Measurements from ENCODE around the gene CASZ1. TPM values are rescaled to one million over a fixed set of nuclear protein-coding genes. Genes with fewer than 3 reads are reported as not detected.

CASZ1 gene
- polyA plus RNA-seq, 1 experiment, result 0.06 TPM

GRCh38 chr1:10616696-10617095, 179.8 kb downstream of the CASZ1 start:
- H3K4me3 ChIP-seq (ENCODE audit: low read depth, low read length), result no peak overlapping the region
- no peaks in the 10 kb centered on the region for H3K9me3 ChIP-seq (ENCODE audit: control insufficient read depth, insufficient read depth, low read length)
- ChIA-PET CTCF (no interaction called here), POLR2A (no interaction called here)
- no peak overlapping the region for H3K27ac ChIP-seq (ENCODE audit: low read depth, low read length)
- no peaks in the 10 kb centered on the region for H3K27me3 ChIP-seq (ENCODE audit: control insufficient read depth, insufficient read depth, low read length)
- DNase-seq (ENCODE audit: low read depth, low spot score), result no peak
- TF ChIP-seq CTCF (IDR thresholded peaks at IDR 0.05; ENCODE audit: low read depth, low read length), result no peak

GRCh38 chr1:10615932-10616671, 180.3 kb downstream of the CASZ1 start:
- no peak for DNase-seq (ENCODE audit: low read depth, low spot score)
- no peak for TF ChIP-seq CTCF (IDR thresholded peaks at IDR 0.05; ENCODE audit: low read depth, low read length)
- Histone ChIP-seq H3K9me3 (ENCODE audit: control insufficient read depth, insufficient read depth, low read length) (no peaks in the 10 kb centered on the region), H3K4me3 (ENCODE audit: low read depth, low read length) (no peak overlapping the region), H3K27me3 (ENCODE audit: control insufficient read depth, insufficient read depth, low read length) (no peaks in the 10 kb centered on the region), H3K27ac (ENCODE audit: low read depth, low read length) (no peak overlapping the region)
- ChIA-PET POLR2A (no interaction called here), CTCF (no interaction called here)

GRCh38 chr1:10615332-10615731, 181.1 kb downstream of the CASZ1 start:
- H3K4me3 ChIP-seq (ENCODE audit: low read depth, low read length), result no peak overlapping the region
- no peak overlapping the region for H3K27ac ChIP-seq (ENCODE audit: low read depth, low read length)
- DNase-seq (ENCODE audit: low read depth, low spot score), result no peak
- H3K9me3 ChIP-seq (ENCODE audit: control insufficient read depth, insufficient read depth, low read length), result no peaks in the 10 kb centered on the region
- no peaks in the 10 kb centered on the region for H3K27me3 ChIP-seq (ENCODE audit: control insufficient read depth, insufficient read depth, low read length)
- ChIA-PET CTCF (no interaction called here), POLR2A (no interaction called here)
- no peak for TF ChIP-seq CTCF (IDR thresholded peaks at IDR 0.05; ENCODE audit: low read depth, low read length)

- Histone ChIP-seq H3K9me3 (ENCODE audit: control insufficient read depth, insufficient read depth, low read length) (no peaks in the 10 kb centered on the region), H3K27ac (ENCODE audit: low read depth, low read length) (no peak overlapping the region), H3K4me3 (ENCODE audit: low read depth, low read length) (no peak overlapping the region), H3K27me3 (ENCODE audit: control insufficient read depth, insufficient read depth, low read length) (no peaks in the 10 kb centered on the region)
- ChIA-PET CTCF (no interaction called here), POLR2A (no interaction called here)
- no peak for TF ChIP-seq CTCF (IDR thresholded peaks at IDR 0.05; ENCODE audit: low read depth, low read length)
- no peak for DNase-seq (ENCODE audit: low read depth, low spot score)
These were observed 181.8 kb downstream of the CASZ1 start for GRCh38 chr1:10614377-10615225.

GRCh38 chr1:10613861-10614260, 182.6 kb downstream of the CASZ1 start:
- TF ChIP-seq CTCF (IDR thresholded peaks at IDR 0.05; ENCODE audit: low read depth, low read length), result no peak
- CTCF ChIA-PET, result no interaction called here
- Histone ChIP-seq H3K9me3 (ENCODE audit: control insufficient read depth, insufficient read depth, low read length) (no peaks in the 10 kb centered on the region), H3K27ac (ENCODE audit: low read depth, low read length) (no peak overlapping the region), H3K27me3 (ENCODE audit: control insufficient read depth, insufficient read depth, low read length) (no peaks in the 10 kb centered on the region), H3K4me3 (ENCODE audit: low read depth, low read length) (no peak overlapping the region)
- POLR2A ChIA-PET, result no interaction called here
- DNase-seq (ENCODE audit: low read depth, low spot score), result no peak
